HG03457 (cell line): Measurements from ENCODE around the gene SLX9.

ENCODE experiments used
- ATAC-seq: cut with Tn5 transposase; IDR thresholded peaks from one replicate; pipeline ENCODE4 v1.9.1; 2021; ENCODE audit warnings: moderate number of reproducible peaks; ENCODE audit not compliant: unreplicated experiment

The SLX9 gene

GRCh38 chr21:44957047-44957831 lies 17.4 kb downstream of the SLX9 start:
- ATAC-seq = no peak

- no peak for ATAC-seq
Observed at GRCh38 chr21:44957901-44958451, 18.1 kb downstream of the SLX9 start.

- no peak for ATAC-seq
Observed at GRCh38 chr21:44958471-44959191, 18.8 kb downstream of the SLX9 start.

GRCh38 chr21:44959376-44960091 lies 19.7 kb downstream of the SLX9 start:
- ATAC-seq = no peak

GRCh38 chr21:44960141-44961092 lies 20.6 kb downstream of the SLX9 start:
- ATAC-seq = no peak

GRCh38 chr21:44962403-44962966 lies 22.7 kb downstream of the SLX9 start:
- ATAC-seq = no peak

- ATAC-seq = no peak
Observed at GRCh38 chr21:44964381-44964780, 24.6 kb downstream of the SLX9 start.

- ATAC-seq = no peak
Observed at GRCh38 chr21:44965251-44966022, 25.6 kb downstream of the SLX9 start.

GRCh38 chr21:44966135-44967081 lies 26.6 kb downstream of the SLX9 start:
- ATAC-seq = no peak

- ATAC-seq = no peak
Observed at GRCh38 chr21:44967082-44968047, 27.5 kb downstream of the SLX9 start.

- no peak for ATAC-seq
Observed at GRCh38 chr21:44969066-44969670, 29.3 kb downstream of the SLX9 start.

GRCh38 chr21:44969931-44970755 lies 30.3 kb downstream of the SLX9 start:
- no peak for ATAC-seq

- no peak for ATAC-seq
Observed at GRCh38 chr21:44970766-44971671, 31.2 kb downstream of the SLX9 start.

GRCh38 chr21:44971672-44971995 lies 31.8 kb downstream of the SLX9 start:
- ATAC-seq = no peak

GRCh38 chr21:44972301-44972814 lies 32.5 kb downstream of the SLX9 start:
- no peak for ATAC-seq
